Measurements from ENCODE around the gene TMEM156.
"Not testable (repeated sequence)": the region's sequence is repeated elsewhere in the genome, so short reads cannot be mapped to it uniquely, and the experiment has no call there.

Gene TMEM156

DNA sequence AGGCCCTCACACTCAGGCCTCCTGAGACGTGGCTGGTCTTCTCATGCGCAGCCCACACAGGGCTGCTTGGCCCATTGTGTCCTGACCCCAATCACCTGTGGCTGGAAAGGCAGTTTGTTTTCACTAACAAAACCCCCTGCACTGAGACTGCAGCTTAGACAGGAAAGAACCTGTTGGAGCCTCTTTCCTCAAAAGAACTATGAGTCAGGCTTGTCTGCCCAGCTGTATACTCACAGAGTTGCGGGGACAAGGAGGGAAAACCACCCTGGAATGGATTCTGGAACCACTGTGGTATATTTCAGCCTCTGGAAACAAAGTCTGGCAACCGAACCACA lies 5.2 kb upstream of the TMEM156 start:
- no peak overlapping the region for H3K4me3 ChIP-seq (ENCODE audit: low read depth in 1 of 2, low read length in 1 of 2)
- H3K4me1 ChIP-seq (ENCODE audit: control insufficient read depth in 1 of 2, insufficient read depth in 1 of 2, low read depth in 1 of 2, low read length in 1 of 2): peaks cover 5 to 6% of the 10 kb centered on the region in 2 experiments
- TF ChIP-seq CTCF (IDR thresholded peaks at IDR 0.05): no peak
- no peak overlapping the region for H3K27ac ChIP-seq
- no peaks in the 10 kb centered on the region for H3K9me3 ChIP-seq
- no peaks in the 10 kb centered on the region for H3K27me3 ChIP-seq
- no peaks in the 10 kb centered on the region for H3K36me3 ChIP-seq

GRCh38 chr4:39036172-39036571 lies 4.0 kb upstream of the TMEM156 start:
- no peaks in the 10 kb centered on the region for H3K9me3 ChIP-seq
- H3K36me3 ChIP-seq: no peaks in the 10 kb centered on the region
- H3K4me1 ChIP-seq (ENCODE audit: control insufficient read depth in 1 of 2, insufficient read depth in 1 of 2, low read depth in 1 of 2, low read length in 1 of 2): peaks cover 17 to 19% of the 10 kb centered on the region in 2 experiments
- H3K27me3 ChIP-seq: no peaks in the 10 kb centered on the region
- no peak overlapping the region for H3K27ac ChIP-seq
- no peak overlapping the region for H3K4me3 ChIP-seq (ENCODE audit: low read depth in 1 of 2, low read length in 1 of 2)
- no peak for TF ChIP-seq CTCF (IDR thresholded peaks at IDR 0.05)

DNA sequence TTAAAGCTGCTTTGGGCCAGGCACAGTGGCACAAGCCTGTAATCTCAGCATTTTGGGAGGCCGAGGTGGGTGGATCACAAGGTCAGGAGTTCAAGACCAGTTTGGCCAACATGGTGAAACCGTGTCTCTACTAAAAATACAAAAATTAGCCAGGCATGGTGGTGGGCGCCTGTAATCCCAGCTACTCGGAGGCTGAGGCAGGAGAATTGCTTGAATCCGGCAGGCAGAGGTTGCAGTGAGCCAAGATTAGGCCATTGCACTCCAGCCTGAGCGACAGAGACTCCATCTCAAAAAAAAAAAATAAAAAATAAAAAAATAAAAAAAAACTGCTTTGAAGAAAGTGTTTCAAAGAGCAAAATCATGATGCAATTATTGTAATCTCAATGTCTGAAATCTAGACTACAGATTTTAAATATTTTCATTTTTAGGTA lies 604 bp downstream of the TMEM156 start:
- not testable (repeated sequence) for H3K27me3 ChIP-seq, H3K36me3 ChIP-seq, H3K9me3 ChIP-seq
- Histone ChIP-seq H3K27ac (peak overlapping the region; percentile 84), H3K4me1 (ENCODE audit: control insufficient read depth in 1 of 2, insufficient read depth in 1 of 2, low read depth in 1 of 2, low read length in 1 of 2) (peaks cover 34 to 46% of the 10 kb centered on the region in 2 experiments), H3K4me3 (ENCODE audit: low read depth in 1 of 2, low read length in 1 of 2) (peak overlapping the region; percentile 24 to 25)

GRCh38 chr4:39030725-39031124 lies 1.5 kb downstream of the TMEM156 start:
- peaks cover 35 to 48% of the 10 kb centered on the region in 2 experiments for H3K4me1 ChIP-seq (ENCODE audit: control insufficient read depth in 1 of 2, insufficient read depth in 1 of 2, low read depth in 1 of 2, low read length in 1 of 2)
- no peaks in the 10 kb centered on the region for H3K27me3 ChIP-seq
- H3K9me3 ChIP-seq: no peaks in the 10 kb centered on the region
- H3K27ac ChIP-seq: peak overlapping the region; percentile 84
- no peaks in the 10 kb centered on the region for H3K36me3 ChIP-seq
- TF ChIP-seq CTCF (IDR thresholded peaks at IDR 0.05): no peak
- H3K4me3 ChIP-seq (ENCODE audit: low read depth in 1 of 2, low read length in 1 of 2): no peak overlapping the region

GRCh38 chr4:39029752-39030694 lies 2.2 kb downstream of the TMEM156 start:
- Histone ChIP-seq H3K9me3 (no peaks in the 10 kb centered on the region), H3K4me1 (ENCODE audit: control insufficient read depth in 1 of 2, insufficient read depth in 1 of 2, low read depth in 1 of 2, low read length in 1 of 2) (peaks cover 40 to 54% of the 10 kb centered on the region in 2 experiments), H3K4me3 (ENCODE audit: low read depth in 1 of 2, low read length in 1 of 2) (no peak overlapping the region), H3K36me3 (no peaks in the 10 kb centered on the region), H3K27me3 (no peaks in the 10 kb centered on the region), H3K27ac (peak overlapping the region; percentile 26)
- no peak for TF ChIP-seq CTCF (IDR thresholded peaks at IDR 0.05)

DNA sequence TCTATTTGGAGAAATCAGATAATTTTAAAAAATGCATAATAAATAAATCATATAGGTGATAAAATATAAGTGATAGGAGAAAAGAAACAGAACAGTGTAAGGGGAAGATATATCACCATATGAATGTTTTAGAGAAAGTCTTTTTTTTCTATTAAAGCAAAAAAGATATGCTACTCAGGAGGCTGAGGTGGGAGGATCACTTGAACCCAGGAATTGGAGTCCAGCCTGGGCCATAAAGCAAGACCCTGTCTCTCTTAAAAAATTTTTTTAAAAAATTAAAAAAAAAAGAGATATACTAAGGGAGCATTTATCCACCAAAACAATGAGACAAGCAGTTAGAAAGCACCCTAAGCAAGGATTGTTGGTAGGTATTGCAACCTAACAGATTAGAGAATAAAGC lies 6.1 kb downstream of the TMEM156 start:
- no peak for TF ChIP-seq CTCF (IDR thresholded peaks at IDR 0.05)
- Histone ChIP-seq H3K27me3 (no peaks in the 10 kb centered on the region), H3K4me3 (ENCODE audit: low read depth in 1 of 2, low read length in 1 of 2) (no peak overlapping the region), H3K4me1 (ENCODE audit: control insufficient read depth in 1 of 2, insufficient read depth in 1 of 2, low read depth in 1 of 2, low read length in 1 of 2) (peaks cover 21 to 36% of the 10 kb centered on the region in 2 experiments), H3K9me3 (no peaks in the 10 kb centered on the region), H3K27ac (peak overlapping the region; percentile 47), H3K36me3 (no peaks in the 10 kb centered on the region)
